Activated CD4-positive, alpha-beta T cell treated with anti-CD3 and anti-CD28 coated beads for 36 hours (primary cell): ENCODE measurements around the gene TBCA. TPM values are rescaled to one million over a fixed set of nuclear protein-coding genes. Genes with fewer than 3 reads are reported as not detected.

Experiments
- ATAC-seq: fragments of 200-7000 bp; cut with Tn5 transposase; one replicate; pipeline ENCODE4 v1.10.0; 2021; ENCODE audit warnings: mild to moderate bottlenecking, moderate library complexity
- CTCF ChIA-PET: fragments of 350-600 bp; sonication (Branson Sonifier 250); formaldehyde crosslinking; loops from one replicate; lab custom pipeline; 2021; ENCODE audit warnings: antibody characterized with exemption; lab: Charles Lee
- POLR2A ChIA-PET: fragments of 350-600 bp; sonication (Branson Sonifier 250); formaldehyde crosslinking; loops from one replicate; lab custom pipeline; 2021; ENCODE audit warnings: antibody characterized with exemption, inconsistent platforms; lab: Charles Lee
- DNase-seq: peaks from one replicate; pipeline ENCODE4 v3.0.0-alpha.2; 2020
- H3K27ac Mint-ChIP-seq: one replicate; pipeline ENCODE4 v1.8.0; 2021; ENCODE audit warnings: mixed read lengths
- H3K27me3 Mint-ChIP-seq: one replicate; pipeline ENCODE4 v1.8.0; 2021; ENCODE audit warnings: mixed read lengths
- H3K36me3 Mint-ChIP-seq: one replicate; pipeline ENCODE4 v1.8.0; 2021; ENCODE audit warnings: low read depth, mixed read lengths
- H3K4me1 Mint-ChIP-seq: one replicate; pipeline ENCODE4 v1.8.0; 2021; ENCODE audit warnings: mixed read lengths
- H3K4me3 Mint-ChIP-seq: one replicate; pipeline ENCODE4 v1.8.0; 2021; ENCODE audit warnings: mild to moderate bottlenecking, moderate library complexity, mixed read lengths
- H3K9me3 Mint-ChIP-seq: one replicate; pipeline ENCODE4 v1.8.0; 2021; ENCODE audit warnings: low read depth, mixed read lengths
- intact Hi-C, 2 experiments: fragments of 100-400 bp; cut with DNase I in 1 of 2; cut with micrococcal nuclease in 1 of 2; formaldehyde crosslinking; loops; one replicate each; pipeline versions ENCODE4 v1.14.2 to v1.15.1; 2022 to 2024; cut with DNase I, micrococcal nuclease
- total RNA-seq, 2 experiments: library from RNA; stranded (reverse); gene quantifications; one replicate each; pipeline ENCODE4 v1.2.3, GENCODE V29; 2021

The TBCA gene
- total RNA-seq, 2 experiments from 2014 or later, result 195 to 210 TPM

DNA sequence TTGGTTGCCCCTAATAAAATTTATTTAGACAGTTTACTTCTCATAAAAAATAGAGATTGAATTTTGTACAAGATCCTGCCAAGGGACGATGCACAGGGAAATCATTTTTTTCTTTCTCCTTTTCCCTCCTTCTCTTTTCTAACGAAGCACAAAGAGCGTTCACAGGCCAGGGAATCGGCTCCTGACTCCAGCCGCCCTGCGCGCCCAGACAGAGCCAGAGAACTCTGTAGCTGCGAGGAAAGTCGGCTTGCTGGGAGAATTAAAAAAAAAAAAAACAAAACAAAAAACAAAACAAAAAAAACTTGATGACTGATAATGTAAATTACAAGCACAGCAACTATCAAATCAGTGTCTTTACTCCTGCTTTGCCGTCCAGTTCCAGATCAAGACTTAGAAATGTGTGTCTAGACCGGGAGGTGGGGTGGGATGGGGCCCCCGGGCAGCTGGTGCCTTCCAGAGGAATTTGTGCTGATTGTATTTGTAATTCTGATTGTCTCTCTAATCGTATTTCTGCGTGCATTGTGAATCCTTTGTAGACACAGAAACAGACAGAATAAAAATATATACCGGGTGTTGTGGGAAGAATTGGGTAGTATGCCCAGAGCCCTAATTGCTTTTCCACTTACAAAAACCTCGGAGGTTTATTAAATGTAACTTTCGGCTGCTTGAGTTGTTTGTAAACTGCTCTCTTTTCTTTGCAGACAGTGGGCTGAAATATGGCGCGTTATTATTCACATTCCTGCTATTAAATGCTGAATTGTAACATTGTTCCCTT lies 134.0 kb downstream of the TBCA start:
- Mint-ChIP-seq H3K4me3 (no peak overlapping the region), H3K9me3 (peaks cover 2% of the 10 kb centered on the region), H3K27me3 (peaks cover 75% of the 10 kb centered on the region), H3K36me3 (no peaks in the 10 kb centered on the region), H3K4me1 (peaks cover 33% of the 10 kb centered on the region), H3K27ac (no peak overlapping the region)
- CTCF ChIA-PET, result interaction anchor here (1.2 kb wide), 1 partner anchor 12 kb away, joined by 4 read pairs; no protein-coding TSS in a partner anchor
- POLR2A ChIA-PET, result no interaction called here
- intact Hi-C loops, result loop anchor here (1.0 to 10.0 kb wide), 5 partner anchors 12 to 331 kb away; partner anchors contain the start of gene TBCA (in 1 of the 2)
- no peak for DNase-seq
- no peak for ATAC-seq

DNA sequence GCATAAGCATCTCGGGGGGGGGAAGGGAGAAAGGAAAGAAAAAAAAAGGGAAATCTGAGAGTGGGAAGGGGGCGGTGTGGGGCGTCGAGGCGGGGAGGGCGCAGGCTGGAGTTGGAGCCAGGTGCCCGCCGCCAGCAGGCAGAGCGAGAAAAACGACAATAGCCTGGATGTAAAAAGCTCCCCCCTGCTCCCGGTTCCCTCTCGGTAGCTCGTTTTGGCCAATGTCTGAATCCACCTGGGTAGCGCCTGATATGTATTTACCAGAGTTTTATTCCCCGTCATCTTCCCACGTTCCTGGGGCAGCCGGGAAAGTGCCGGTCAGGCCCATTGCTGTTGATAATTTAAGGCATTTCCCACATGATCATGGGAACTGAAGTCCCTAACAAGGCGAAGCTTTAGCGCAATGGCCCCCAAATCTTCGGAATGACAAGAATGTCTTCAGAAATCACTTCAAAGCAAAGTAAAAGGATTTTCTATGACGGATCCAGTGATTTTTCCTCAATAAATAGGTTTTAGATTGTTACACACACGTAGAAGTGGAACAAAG lies 134.7 kb downstream of the TBCA start:
- intact Hi-C loops, result loop anchor here (1.0 to 10.0 kb wide), 3 partner anchors 11 to 206 kb away; partner anchors contain the start of gene TBCA (in 1 of the 2)
- H3K27me3 Mint-ChIP-seq, result peaks cover 74% of the 10 kb centered on the region
- peaks cover 33% of the 10 kb centered on the region for H3K4me1 Mint-ChIP-seq
- H3K36me3 Mint-ChIP-seq, result no peaks in the 10 kb centered on the region
- no peak for ATAC-seq
- ChIA-PET POLR2A (no interaction called here), CTCF (interaction anchor here (1.2 kb wide), 1 partner anchor 11 kb away, joined by 4 read pairs; no protein-coding TSS in a partner anchor)
- no peak overlapping the region for H3K4me3 Mint-ChIP-seq
- peak; percentile 6 for DNase-seq
- no peak overlapping the region for H3K27ac Mint-ChIP-seq
- peaks cover 2% of the 10 kb centered on the region for H3K9me3 Mint-ChIP-seq

Other genes starting within 250 kb of the TBCA start
- gene OTP, start 137.6 kb downstream of the TBCA start, total RNA-seq, result not detected